GM12874 (cell line): ENCODE results near the gene TDRD10.

Experiments
- CTCF ChIP-seq: IDR thresholded peaks from 2 replicates; pipeline ENCODE4 v1.5.1; 2011; ENCODE audit warnings: low read depth, mild to moderate bottlenecking, control low read depth, low read length, moderate library complexity; ENCODE audit not compliant: insufficient read depth

The TDRD10 gene

GRCh38 chr1:154502744-154503115, 711 bp downstream of the TDRD10 start:
- TF ChIP-seq CTCF, result no peak

GRCh38 chr1:154503898-154504297, 1.9 kb downstream of the TDRD10 start:
- TF ChIP-seq CTCF, result no peak

- TF ChIP-seq CTCF, result no peak
Observed at GRCh38 chr1:154512760-154513159, 10.7 kb downstream of the TDRD10 start.

GRCh38 chr1:154514066-154514553, 12.1 kb downstream of the TDRD10 start:
- no peak for TF ChIP-seq CTCF

- no peak for TF ChIP-seq CTCF
Observed at GRCh38 chr1:154517661-154518060, 15.6 kb downstream of the TDRD10 start.

- TF ChIP-seq CTCF, result no peak
Observed at GRCh38 chr1:154519591-154519991, 17.6 kb downstream of the TDRD10 start.

- no peak for TF ChIP-seq CTCF
Observed at GRCh38 chr1:154520333-154520732, 18.3 kb downstream of the TDRD10 start.

- TF ChIP-seq CTCF, result no peak
Observed at GRCh38 chr1:154521695-154522094, 19.7 kb downstream of the TDRD10 start.
